COLO668 (cell line): ENCODE data around the gene PLCB2.

Experiments used
- DNase-seq: peaks from one replicate; lab custom pipeline; 2025; ENCODE audit not compliant: unreplicated experiment; lab: John Stamatoyannopoulos, UW

PLCB2 gene

DNA sequence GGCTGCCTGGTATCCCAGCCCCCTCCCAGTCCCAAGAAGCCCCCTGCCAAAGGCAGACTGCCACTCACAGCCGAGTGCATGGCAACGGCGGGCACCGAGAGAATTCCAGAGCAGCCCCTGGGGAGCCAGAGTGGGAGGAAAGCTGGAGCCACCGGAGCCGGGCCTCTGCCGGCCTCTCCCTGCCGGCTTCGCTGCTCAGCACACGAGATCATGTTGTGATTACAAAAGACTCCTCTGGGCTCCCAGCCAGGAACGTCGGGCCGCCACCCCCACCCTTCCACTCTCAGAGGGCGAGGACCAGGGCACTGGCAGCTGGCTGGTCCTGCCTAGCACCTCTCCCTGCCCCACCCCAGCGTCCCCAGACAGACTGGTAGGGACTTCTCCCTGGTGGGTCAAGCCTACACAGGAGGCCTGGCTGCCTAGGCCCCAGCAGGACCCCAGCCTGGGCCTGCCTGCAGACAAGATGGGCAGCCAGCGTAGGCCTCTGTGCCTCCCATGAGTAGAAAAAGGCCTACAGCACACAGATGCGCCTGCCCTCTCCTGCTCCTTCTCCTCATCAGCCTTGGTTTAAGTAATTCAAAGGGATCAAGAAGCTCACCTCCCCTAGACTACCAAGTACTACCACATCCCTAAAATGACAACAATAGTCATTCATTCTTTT, 33.1 kb upstream of the PLCB2 start, which contains the start of gene CCDC9B:
TSS of gene CCDC9B (minus strand) at position 200 of the 661 bp plus-strand sequence. CDS start at position 80, 120 bp downstream.
- DNase-seq: peak; percentile 94

DNA sequence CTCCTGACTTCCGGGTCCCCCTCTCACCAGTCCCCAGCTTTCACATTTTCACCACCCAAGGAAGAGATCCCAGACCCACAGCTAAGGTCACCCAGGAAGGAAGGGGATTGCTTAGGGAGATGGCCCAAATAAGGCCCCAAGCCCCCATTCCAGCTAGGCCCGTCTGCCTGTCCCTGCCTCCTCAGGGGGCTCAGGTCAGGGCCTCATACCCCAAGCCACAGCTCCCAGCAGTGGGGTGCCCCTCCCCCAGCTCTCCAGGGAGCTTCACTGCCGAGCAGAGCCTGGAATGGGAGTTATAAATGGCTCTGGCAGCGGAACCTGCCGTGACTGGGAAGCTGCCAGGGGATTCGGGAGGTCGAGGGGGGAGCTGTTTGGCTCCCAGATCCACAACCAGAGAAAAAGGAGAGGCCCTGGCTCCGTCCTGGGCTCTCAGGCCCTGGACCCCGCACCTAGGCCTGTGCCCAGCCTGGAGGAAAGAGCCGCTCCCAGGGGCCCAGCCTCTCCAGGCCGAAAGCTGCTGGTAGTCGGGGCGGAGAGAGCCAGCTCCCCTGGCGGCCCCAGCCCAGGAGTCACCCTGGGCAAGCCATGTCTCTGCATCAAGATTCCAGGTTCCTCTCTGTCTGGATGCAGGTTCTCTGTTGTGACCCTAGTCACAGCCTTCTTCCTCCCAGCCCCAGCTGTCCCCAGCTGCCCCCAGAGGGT, 32.5 kb upstream of the PLCB2 start:
- DNase-seq: peak; percentile 45

GRCh38 chr15:40339621-40339945, 31.8 kb upstream of the PLCB2 start:
- DNase-seq: no peak

GRCh38 chr15:40338921-40339620, 31.3 kb upstream of the PLCB2 start:
- DNase-seq: no peak

- DNase-seq: peak; percentile 75
Measured at GRCh38 chr15:40338041-40338657, 30.4 kb upstream of the PLCB2 start.

GRCh38 chr15:40337597-40337996, 29.9 kb upstream of the PLCB2 start:
- DNase-seq: no peak

GRCh38 chr15:40336744-40337122, 29.0 kb upstream of the PLCB2 start:
- no peak for DNase-seq

DNA sequence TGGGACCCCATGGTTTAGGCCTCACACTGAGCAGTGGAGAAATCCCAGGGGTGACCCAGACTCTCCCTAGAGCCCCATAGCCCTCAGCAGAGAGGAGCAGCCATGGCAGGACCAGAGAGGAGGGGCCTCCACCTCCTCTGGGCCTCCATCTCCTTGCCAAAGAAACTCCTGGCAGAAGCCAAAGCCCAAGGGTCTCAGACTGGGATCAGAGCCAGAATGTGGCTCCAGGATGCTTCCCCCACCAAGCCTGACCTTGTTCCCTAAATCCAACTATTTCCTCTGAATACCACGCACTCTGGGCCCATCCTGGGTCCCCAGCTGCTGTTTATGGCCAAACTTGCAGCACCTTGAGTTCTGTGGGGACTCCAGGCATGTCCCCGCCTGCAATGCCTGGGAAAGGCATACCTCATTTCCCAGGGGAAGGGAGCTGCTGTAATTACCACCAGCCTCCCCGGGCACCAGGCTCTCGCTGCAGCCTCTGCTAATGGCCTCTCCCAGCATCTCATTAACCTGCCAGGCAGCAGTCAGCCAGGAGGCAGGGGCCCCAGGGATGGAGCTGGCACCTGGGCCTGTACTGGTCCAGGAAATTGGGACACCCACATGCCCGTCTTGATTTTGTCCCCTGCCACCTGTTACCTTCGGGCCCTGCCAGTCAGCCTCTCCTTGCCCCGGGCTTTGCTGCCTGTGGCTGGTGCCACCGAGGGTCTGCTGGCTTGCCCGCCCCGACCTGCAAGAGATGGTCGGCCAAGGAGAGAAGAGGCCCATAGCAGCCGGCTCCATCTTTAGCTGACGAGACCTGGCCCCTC, 28.4 kb upstream of the PLCB2 start:
- no peak for DNase-seq

GRCh38 chr15:40334941-40335795, 27.4 kb upstream of the PLCB2 start:
- no peak for DNase-seq

DNA sequence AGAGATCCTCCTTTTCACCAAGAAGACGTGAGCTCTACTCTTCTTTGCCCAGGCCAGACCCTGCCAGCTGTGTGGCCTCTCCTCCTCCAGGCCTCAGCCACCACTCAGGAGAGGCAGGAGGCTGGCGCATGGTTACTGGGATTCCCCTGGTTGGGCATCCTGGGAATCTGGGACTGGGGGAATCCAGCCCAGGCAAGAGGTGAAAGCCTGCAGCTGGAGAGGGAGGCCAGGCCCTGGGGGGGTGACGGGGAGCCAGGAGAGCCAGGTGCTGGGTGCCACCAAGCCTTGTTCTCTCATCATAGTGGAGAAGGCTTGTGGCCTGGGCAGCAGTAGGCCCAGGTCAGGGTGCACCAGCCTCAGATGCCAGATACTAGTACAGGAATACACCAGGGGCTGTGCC, 26.8 kb upstream of the PLCB2 start:
- DNase-seq: no peak

DNA sequence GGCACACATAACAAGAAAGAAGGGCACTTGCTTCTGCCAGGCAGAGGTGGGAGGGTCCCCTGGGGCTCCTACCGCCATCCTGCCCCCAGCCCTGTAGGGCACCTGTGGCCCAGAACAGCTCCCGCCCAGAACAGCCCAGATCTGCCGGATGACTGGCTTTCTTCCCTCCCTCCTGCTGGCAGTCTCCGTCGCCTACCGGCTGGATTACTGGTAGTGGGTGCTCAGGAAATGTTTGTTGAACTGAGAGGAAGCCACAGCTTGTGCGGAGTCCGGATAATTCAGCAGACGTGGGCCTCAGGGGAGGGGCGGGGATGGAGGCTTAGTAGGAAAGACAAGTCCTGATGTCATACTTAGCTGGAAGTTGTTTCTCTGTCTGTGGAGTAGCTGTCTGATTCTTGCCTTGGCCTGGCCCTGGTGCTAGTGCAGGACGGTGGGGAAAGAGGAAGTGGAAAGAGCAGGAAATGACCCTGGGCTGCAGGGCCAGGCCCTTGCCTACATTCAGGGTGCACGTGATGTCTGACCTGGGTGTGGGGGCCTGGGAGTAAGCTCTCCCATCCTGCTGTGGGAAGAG, 26.3 kb upstream of the PLCB2 start:
- no peak for DNase-seq

- no peak for DNase-seq
Measured at GRCh38 chr15:40332113-40332781, 24.5 kb upstream of the PLCB2 start.

GRCh38 chr15:40331637-40332036, 23.9 kb upstream of the PLCB2 start:
- no peak for DNase-seq

DNA sequence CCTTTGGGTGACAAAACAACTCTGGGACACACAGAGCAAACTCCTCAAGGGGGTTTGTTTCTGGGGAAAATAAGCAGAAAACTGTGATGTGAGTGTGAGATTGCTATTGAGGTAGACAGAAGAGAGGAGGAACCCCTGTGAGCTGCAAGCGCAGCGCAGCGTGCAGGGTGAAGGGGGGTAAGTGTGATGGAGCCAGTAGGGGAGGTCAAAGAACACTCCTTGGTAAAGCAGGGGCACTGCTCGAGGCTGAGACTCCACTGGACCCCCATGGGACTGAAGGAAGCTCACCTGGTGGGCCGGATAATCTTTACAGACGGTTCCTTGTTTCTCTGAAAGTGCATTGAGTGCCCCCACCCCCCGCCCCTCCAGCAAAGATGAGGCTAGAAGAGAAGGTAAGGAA, 23.3 kb upstream of the PLCB2 start:
- no peak for DNase-seq

GRCh38 chr15:40330368-40330836, 22.7 kb upstream of the PLCB2 start:
- DNase-seq: no peak

- no peak for DNase-seq
Measured at GRCh38 chr15:40329804-40330203, 22.1 kb upstream of the PLCB2 start.

GRCh38 chr15:40328751-40329150, 21.0 kb upstream of the PLCB2 start:
- DNase-seq: no peak

DNA sequence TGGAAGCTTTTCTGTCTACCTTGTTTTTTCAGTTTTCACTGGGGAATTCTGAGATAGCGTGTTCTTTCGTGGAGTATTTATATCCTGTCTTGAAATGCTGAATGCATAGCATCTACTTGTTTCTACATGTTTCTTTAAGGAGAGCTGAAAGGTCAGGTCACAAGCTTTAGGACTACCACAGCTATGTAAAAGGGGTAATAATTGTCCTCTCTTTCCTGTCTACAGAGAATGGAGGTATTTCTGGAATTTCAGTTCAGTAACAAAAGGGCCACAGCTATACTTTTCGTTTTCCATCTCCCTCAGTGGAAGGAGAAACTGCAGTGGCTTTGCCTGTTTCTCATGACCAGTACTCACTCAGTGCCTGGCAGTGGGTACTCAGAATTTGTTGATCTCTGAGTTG, 20.4 kb upstream of the PLCB2 start:
- DNase-seq: no peak

- DNase-seq: no peak
Measured at GRCh38 chr15:40327457-40327856, 19.7 kb upstream of the PLCB2 start.
